NCI-H524 treated with DMSO at 0.1 percent for 48 hours (cell line): ENCODE measurements around the gene PRMT7.
"Not testable (repeated sequence)": the region's sequence is repeated elsewhere in the genome, so short reads cannot be mapped to it uniquely, and the experiment has no call there.

Experiments used
- DNase-seq: peaks from one replicate; lab custom pipeline; 2025; lab: John Stamatoyannopoulos, UW

The PRMT7 gene

GRCh38 chr16:68283801-68284598 lies 26.8 kb upstream of the PRMT7 start:
- no peak for DNase-seq

- DNase-seq, result no peak
Measured at GRCh38 chr16:68284847-68285246, 26.0 kb upstream of the PRMT7 start.

GRCh38 chr16:68285683-68286082 lies 25.1 kb upstream of the PRMT7 start:
- DNase-seq, result no peak

GRCh38 chr16:68286153-68287074 lies 24.4 kb upstream of the PRMT7 start:
- no peak for DNase-seq

- no peak for DNase-seq
Measured at GRCh38 chr16:68287276-68288251, 23.3 kb upstream of the PRMT7 start.

- DNase-seq, result no peak
Measured at GRCh38 chr16:68288252-68288650, 22.6 kb upstream of the PRMT7 start.

- not testable (repeated sequence) for DNase-seq
Measured at GRCh38 chr16:68288796-68289195, 22.0 kb upstream of the PRMT7 start.

- no peak for DNase-seq
Measured at GRCh38 chr16:68289202-68289601, 21.6 kb upstream of the PRMT7 start.

GRCh38 chr16:68289621-68290329 lies 21.0 kb upstream of the PRMT7 start:
- no peak for DNase-seq

GRCh38 chr16:68290450-68290849 lies 20.4 kb upstream of the PRMT7 start:
- no peak for DNase-seq

- no peak for DNase-seq
Measured at GRCh38 chr16:68291227-68291626, 19.6 kb upstream of the PRMT7 start.

GRCh38 chr16:68292425-68292824 lies 18.4 kb upstream of the PRMT7 start:
- no peak for DNase-seq

GRCh38 chr16:68296291-68296690 lies 14.5 kb upstream of the PRMT7 start:
- DNase-seq, result no peak

- DNase-seq, result no peak
Measured at GRCh38 chr16:68296693-68297092, 14.1 kb upstream of the PRMT7 start.

GRCh38 chr16:68297908-68298307 lies 12.9 kb upstream of the PRMT7 start:
- no peak for DNase-seq

GRCh38 chr16:68298312-68298711 lies 12.5 kb upstream of the PRMT7 start:
- no peak for DNase-seq

GRCh38 chr16:68298907-68299561 lies 11.8 kb upstream of the PRMT7 start:
- peak; percentile 35 for DNase-seq

GRCh38 chr16:68299571-68300453 lies 11.0 kb upstream of the PRMT7 start:
- DNase-seq, result no peak

GRCh38 chr16:68300734-68301459 lies 9.9 kb upstream of the PRMT7 start:
- DNase-seq, result no peak
